RWPE2 (cell line): ENCODE data around the gene CLBA1.

Experiments used
- ATAC-seq: fragments of 200-7000 bp; cut with Tn5 transposase; 3 replicates; pipeline ENCODE4 v1.9.1; 2021; ENCODE audit warnings: low read depth
- DNase-seq: peaks from one replicate; pipeline ENCODE4 v3.0.0-alpha.2; 2020; ENCODE audit warnings: low spot score
- H3K27ac ChIP-seq: fragments of 450-650 bp; 2 replicates; pipeline ENCODE4 v1.5.1; 2017; ENCODE audit warnings: mild to moderate bottlenecking; ENCODE audit not compliant: poor library complexity, severe bottlenecking
- H3K27me3 ChIP-seq: fragments of 250-450 bp; sonication (Bioruptor Pico); 2 replicates; pipeline ENCODE4 v1.5.1; 2021; ENCODE audit warnings: mild to moderate bottlenecking, moderate library complexity; ENCODE audit not compliant: insufficient read depth, poor library complexity, severe bottlenecking
- H3K36me3 ChIP-seq: fragments of 250-450 bp; sonication (Bioruptor Pico); 2 replicates; pipeline ENCODE4 v1.5.1; 2020; ENCODE audit warnings: low read depth, mild to moderate bottlenecking, moderate library complexity
- H3K4me1 ChIP-seq: fragments of 250-450 bp; sonication (Bioruptor Pico); 2 replicates; pipeline ENCODE4 v1.5.1; 2021; ENCODE audit warnings: mild to moderate bottlenecking, moderate library complexity; ENCODE audit not compliant: insufficient read depth, poor library complexity, severe bottlenecking
- H3K4me3 ChIP-seq: fragments of 250-450 bp; sonication (Bioruptor Pico); 2 replicates; pipeline ENCODE4 v1.5.1; 2021; ENCODE audit warnings: mild to moderate bottlenecking, moderate library complexity; ENCODE audit not compliant: severe bottlenecking
- H3K9me3 ChIP-seq: fragments of 250-450 bp; sonication (Bioruptor Pico); 2 replicates; pipeline ENCODE4 v1.5.1; 2021; ENCODE audit warnings: mild to moderate bottlenecking, moderate library complexity; ENCODE audit not compliant: severe bottlenecking
- TF ChIP-seq, protein P1 (sequence below): fragments of 450-650 bp; IDR thresholded peaks from one replicate; pipeline ENCODE4 v1.5.1; 2017; ENCODE audit warnings: mild to moderate bottlenecking, moderate library complexity; ENCODE audit not compliant: poor library complexity, severe bottlenecking

CLBA1 gene

DNA sequence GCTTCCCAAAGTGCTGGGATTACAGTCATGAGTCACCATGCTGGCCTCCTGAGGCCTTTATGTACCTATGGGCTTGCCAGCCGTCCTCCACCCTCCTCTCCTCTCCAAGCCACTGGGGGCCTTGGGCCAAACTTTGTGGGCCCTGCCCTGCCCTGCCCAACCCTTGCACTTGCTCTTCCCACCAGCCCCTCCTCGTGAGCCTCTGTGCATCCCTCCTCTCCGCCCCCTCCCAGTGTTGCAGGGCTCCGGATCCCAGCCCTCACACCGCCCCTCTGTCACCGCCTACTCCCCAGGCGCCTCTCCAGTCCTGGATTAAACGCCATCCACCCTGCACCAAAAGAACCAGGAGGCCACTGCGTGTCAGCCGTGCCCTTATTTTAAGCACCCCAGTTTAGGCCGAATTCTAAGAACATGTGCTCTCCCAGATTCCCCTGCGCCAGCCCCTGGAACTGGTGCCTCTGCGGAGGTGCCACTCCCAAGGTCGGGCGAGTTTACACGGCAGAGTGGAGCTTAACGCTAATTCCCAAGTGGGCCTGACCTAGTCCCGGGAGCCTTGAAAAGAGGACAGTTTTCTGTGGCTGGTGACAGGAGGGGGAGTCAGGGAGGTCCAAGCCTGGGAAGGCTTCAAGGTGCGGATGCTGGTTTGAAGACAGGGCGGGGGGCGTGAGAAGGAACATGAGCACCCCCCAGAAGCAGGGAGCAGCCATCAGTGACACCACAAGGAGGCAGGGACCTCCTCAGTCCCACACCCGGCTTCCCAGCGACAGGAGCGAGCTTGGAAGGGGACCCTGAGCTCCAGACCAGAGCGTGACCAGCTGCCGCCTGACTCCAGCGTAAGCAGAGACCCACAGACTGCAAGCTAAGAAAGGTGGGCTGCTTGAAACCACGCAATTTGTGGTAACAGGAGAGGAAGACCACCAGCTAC, 56.5 kb downstream of the CLBA1 start:
- H3K27me3 ChIP-seq = no peaks in the 10 kb centered on the region
- no peaks in the 10 kb centered on the region for H3K4me1 ChIP-seq
- no peaks in the 10 kb centered on the region for H3K9me3 ChIP-seq
- H3K36me3 ChIP-seq = no peaks in the 10 kb centered on the region
- no peak overlapping the region for H3K4me3 ChIP-seq
- TF ChIP-seq, protein P1, sequence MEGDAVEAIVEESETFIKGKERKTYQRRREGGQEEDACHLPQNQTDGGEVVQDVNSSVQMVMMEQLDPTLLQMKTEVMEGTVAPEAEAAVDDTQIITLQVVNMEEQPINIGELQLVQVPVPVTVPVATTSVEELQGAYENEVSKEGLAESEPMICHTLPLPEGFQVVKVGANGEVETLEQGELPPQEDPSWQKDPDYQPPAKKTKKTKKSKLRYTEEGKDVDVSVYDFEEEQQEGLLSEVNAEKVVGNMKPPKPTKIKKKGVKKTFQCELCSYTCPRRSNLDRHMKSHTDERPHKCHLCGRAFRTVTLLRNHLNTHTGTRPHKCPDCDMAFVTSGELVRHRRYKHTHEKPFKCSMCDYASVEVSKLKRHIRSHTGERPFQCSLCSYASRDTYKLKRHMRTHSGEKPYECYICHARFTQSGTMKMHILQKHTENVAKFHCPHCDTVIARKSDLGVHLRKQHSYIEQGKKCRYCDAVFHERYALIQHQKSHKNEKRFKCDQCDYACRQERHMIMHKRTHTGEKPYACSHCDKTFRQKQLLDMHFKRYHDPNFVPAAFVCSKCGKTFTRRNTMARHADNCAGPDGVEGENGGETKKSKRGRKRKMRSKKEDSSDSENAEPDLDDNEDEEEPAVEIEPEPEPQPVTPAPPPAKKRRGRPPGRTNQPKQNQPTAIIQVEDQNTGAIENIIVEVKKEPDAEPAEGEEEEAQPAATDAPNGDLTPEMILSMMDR = no peak
- no peak overlapping the region for H3K27ac ChIP-seq
- DNase-seq = no peak
- peak; percentile 17; the same call in 2 of the 3 replicates for ATAC-seq

DNA sequence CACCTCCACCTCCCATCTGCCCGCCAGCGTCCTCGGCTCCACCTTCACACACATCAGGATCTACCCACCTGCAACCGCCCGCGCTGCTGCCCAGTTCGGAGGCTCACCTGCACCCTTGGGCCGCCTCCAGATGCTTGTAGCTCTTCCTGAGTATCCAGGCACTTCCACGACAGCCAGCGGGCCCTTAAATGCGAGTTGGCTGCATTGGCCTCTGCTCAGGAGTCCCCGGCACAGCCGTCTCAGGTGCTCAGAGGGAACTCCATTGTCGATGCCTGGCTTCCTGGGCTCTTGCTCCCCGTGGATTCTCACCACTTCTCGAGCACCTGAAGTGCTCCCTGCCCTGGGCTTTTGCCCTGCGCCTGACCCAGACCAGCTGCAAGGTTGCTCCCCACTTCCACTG, 57.2 kb downstream of the CLBA1 start:
- TF ChIP-seq, protein P1 = no peak
- no peaks in the 10 kb centered on the region for H3K4me1 ChIP-seq

DNA sequence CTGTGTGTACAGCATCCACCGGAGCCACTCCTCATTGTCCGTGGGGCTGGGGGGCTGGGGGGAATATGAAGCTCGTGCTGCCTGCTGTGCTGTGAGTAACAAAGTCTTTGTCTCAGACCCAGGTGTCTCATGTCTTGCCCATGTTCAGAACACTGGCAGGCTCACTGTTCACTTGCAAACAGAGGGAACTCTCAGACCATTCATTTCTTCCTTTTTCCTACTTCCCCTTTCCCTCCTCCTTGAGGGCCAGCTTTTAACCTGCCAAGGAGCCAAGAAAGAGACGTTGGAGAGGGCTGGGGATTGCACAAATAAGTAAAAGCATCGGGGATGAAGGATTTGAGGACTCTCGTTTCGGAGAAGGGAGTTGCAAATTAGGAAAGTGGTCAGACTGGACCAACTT, 58.1 kb downstream of the CLBA1 start:
- TF ChIP-seq, protein P1 = no peak
- no peaks in the 10 kb centered on the region for H3K27me3 ChIP-seq
- no peaks in the 10 kb centered on the region for H3K4me1 ChIP-seq
- H3K36me3 ChIP-seq = no peaks in the 10 kb centered on the region
- H3K27ac ChIP-seq = no peak overlapping the region
- H3K4me3 ChIP-seq = no peak overlapping the region
- ATAC-seq = no peak
- no peaks in the 10 kb centered on the region for H3K9me3 ChIP-seq
- DNase-seq = no peak

More for the DNA sequence above, 57.2 kb downstream of the CLBA1 start:
- Histone ChIP-seq H3K27me3 (no peaks in the 10 kb centered on the region), H3K36me3 (no peaks in the 10 kb centered on the region), H3K4me3 (no peak overlapping the region), H3K9me3 (no peaks in the 10 kb centered on the region), H3K27ac (no peak overlapping the region)
- ATAC-seq (no peak), DNase-seq (no peak)
